Body of pancreas (tissue), 4 donors: ENCODE measurements around the gene ADAM10.

Experiments used
- CTCF ChIP-seq, 7 experiments: fragments of 450-650 bp in 4 of 7; fragments of 200-600 bp in 3 of 7; sonication (generic) in 3 of 7; IDR thresholded peaks; one replicate each; pipeline ENCODE4 v1.5.1; 2016 to 2019; ENCODE audit warnings: antibody characterized with exemption in 7 of 7
- POLR2A ChIP-seq, 3 donors: fragments of 450-650 bp; IDR thresholded peaks; one replicate each; pipeline ENCODE4 v1.6.1; 2016; ENCODE audit warnings: antibody characterized with exemption in 3 of 3, mild to moderate bottlenecking in 2 of 3

- TF ChIP-seq CTCF (IDR thresholded peaks at IDR 0.05) (no peak), POLR2A (IDR thresholded peaks at IDR 0.05) (no peak)
Observed at GRCh38 chr15:58541410-58542087, 208.0 kb downstream of the ADAM10 start.
